RWPE2 (cell line): Measurements from ENCODE around the gene RNU5D-1.

Experiments
- ATAC-seq: fragments of 200-7000 bp; cut with Tn5 transposase; 3 replicates; pipeline ENCODE4 v1.9.1; 2021; ENCODE audit warnings: low read depth
- DNase-seq: peaks from one replicate; pipeline ENCODE4 v3.0.0-alpha.2; 2020; ENCODE audit warnings: low spot score
- H3K27ac ChIP-seq: fragments of 450-650 bp; 2 replicates; pipeline ENCODE4 v1.5.1; 2017; ENCODE audit warnings: mild to moderate bottlenecking; ENCODE audit not compliant: poor library complexity, severe bottlenecking
- H3K27me3 ChIP-seq: fragments of 250-450 bp; sonication (Bioruptor Pico); 2 replicates; pipeline ENCODE4 v1.5.1; 2021; ENCODE audit warnings: mild to moderate bottlenecking, moderate library complexity; ENCODE audit not compliant: insufficient read depth, poor library complexity, severe bottlenecking
- H3K36me3 ChIP-seq: fragments of 250-450 bp; sonication (Bioruptor Pico); 2 replicates; pipeline ENCODE4 v1.5.1; 2020; ENCODE audit warnings: low read depth, mild to moderate bottlenecking, moderate library complexity
- H3K4me1 ChIP-seq: fragments of 250-450 bp; sonication (Bioruptor Pico); 2 replicates; pipeline ENCODE4 v1.5.1; 2021; ENCODE audit warnings: mild to moderate bottlenecking, moderate library complexity; ENCODE audit not compliant: insufficient read depth, poor library complexity, severe bottlenecking
- H3K4me3 ChIP-seq: fragments of 250-450 bp; sonication (Bioruptor Pico); 2 replicates; pipeline ENCODE4 v1.5.1; 2021; ENCODE audit warnings: mild to moderate bottlenecking, moderate library complexity; ENCODE audit not compliant: severe bottlenecking
- H3K9me3 ChIP-seq: fragments of 250-450 bp; sonication (Bioruptor Pico); 2 replicates; pipeline ENCODE4 v1.5.1; 2021; ENCODE audit warnings: mild to moderate bottlenecking, moderate library complexity; ENCODE audit not compliant: severe bottlenecking
- CTCF ChIP-seq: fragments of 450-650 bp; IDR thresholded peaks from one replicate; pipeline ENCODE4 v1.5.1; 2017; ENCODE audit warnings: mild to moderate bottlenecking, moderate library complexity; ENCODE audit not compliant: poor library complexity, severe bottlenecking

Gene RNU5D-1

GRCh38 chr1:44707959-44708831 lies 22.8 kb downstream of the RNU5D-1 start:
- H3K27ac ChIP-seq = no peak overlapping the region
- H3K4me3 ChIP-seq = no peak overlapping the region
- no peak for ATAC-seq
- no peaks in the 10 kb centered on the region for H3K9me3 ChIP-seq
- H3K36me3 ChIP-seq = no peaks in the 10 kb centered on the region
- H3K4me1 ChIP-seq = no peaks in the 10 kb centered on the region
- H3K27me3 ChIP-seq = no peaks in the 10 kb centered on the region
- DNase-seq = no peak
- TF ChIP-seq CTCF = peak; percentile 10

- TF ChIP-seq CTCF = no peak
- peak overlapping the region; percentile 46 for H3K27ac ChIP-seq
- ATAC-seq = peak; percentile 99
Measured at GRCh38 chr1:44707112-44707881, 23.7 kb downstream of the RNU5D-1 start.

GRCh38 chr1:44705938-44706337 lies 25.0 kb downstream of the RNU5D-1 start:
- peaks cover 2% of the 10 kb centered on the region for H3K4me1 ChIP-seq
- TF ChIP-seq CTCF = no peak
- no peak overlapping the region for H3K27ac ChIP-seq
- no peak overlapping the region for H3K4me3 ChIP-seq
- H3K36me3 ChIP-seq = no peaks in the 10 kb centered on the region
- no peaks in the 10 kb centered on the region for H3K9me3 ChIP-seq
- DNase-seq = no peak
- H3K27me3 ChIP-seq = no peaks in the 10 kb centered on the region
- no peak for ATAC-seq

More at GRCh38 chr1:44707112-44707881, 23.7 kb downstream of the RNU5D-1 start:
- Histone ChIP-seq H3K27me3 (no peaks in the 10 kb centered on the region), H3K4me1 (no peaks in the 10 kb centered on the region), H3K36me3 (no peaks in the 10 kb centered on the region), H3K9me3 (no peaks in the 10 kb centered on the region), H3K4me3 (no peak overlapping the region)
- DNase-seq = peak; percentile 62

GRCh38 chr1:44705470-44705869 lies 25.5 kb downstream of the RNU5D-1 start:
- Histone ChIP-seq H3K36me3 (no peaks in the 10 kb centered on the region), H3K27me3 (no peaks in the 10 kb centered on the region), H3K4me3 (no peak overlapping the region), H3K27ac (no peak overlapping the region), H3K9me3 (no peaks in the 10 kb centered on the region), H3K4me1 (peaks cover 6% of the 10 kb centered on the region)
- TF ChIP-seq CTCF = no peak
- ATAC-seq (no peak), DNase-seq (no peak)
